Bronchial epithelial cell (primary cell): ENCODE measurements around the gene GDNF. TPM values are rescaled to one million over a fixed set of nuclear protein-coding genes. Genes with fewer than 3 reads are reported as not detected.

Experiments used
- DNase-seq: peaks from one replicate; pipeline ENCODE4 v3.0.0-alpha.2; 2010; ENCODE audit warnings: low read depth
- FAIRE-seq: peaks from 2 replicates; lab custom pipeline; 2011; peaks lifted over from hg19 to GRCh38; lab: Jason Lieb, UNC
- H3K27me3 ChIP-seq: 2 replicates; pipeline ENCODE4 v1.5.1; 2011; ENCODE audit warnings: low read length; ENCODE audit not compliant: control insufficient read depth, insufficient read depth
- H3K36me3 ChIP-seq: 2 replicates; pipeline ENCODE4 v1.5.1; 2011; ENCODE audit warnings: low read length; ENCODE audit not compliant: control insufficient read depth, insufficient read depth
- H3K4me3 ChIP-seq: 2 replicates; pipeline ENCODE4 v1.5.1; 2011; ENCODE audit warnings: mild to moderate bottlenecking, low read depth, low read length, control low read depth
- total RNA-seq: library from RNA; depleted of rRNA; stranded (reverse); fragments of >200 nt; gene quantifications from 2 replicates; pipeline ENCODE4 v1.2.1, GENCODE V29; 2014
- TF ChIP-seq, protein P1 (sequence below): IDR thresholded peaks from 2 replicates; pipeline ENCODE4 v1.5.1; 2011; ENCODE audit warnings: mild to moderate bottlenecking, moderate library complexity, low read length, control low read depth, inconsistent platforms; ENCODE audit not compliant: insufficient read depth, severe bottlenecking

Gene GDNF
- total RNA-seq, 1 donor from 2014 or later: under 0.01 TPM

DNA sequence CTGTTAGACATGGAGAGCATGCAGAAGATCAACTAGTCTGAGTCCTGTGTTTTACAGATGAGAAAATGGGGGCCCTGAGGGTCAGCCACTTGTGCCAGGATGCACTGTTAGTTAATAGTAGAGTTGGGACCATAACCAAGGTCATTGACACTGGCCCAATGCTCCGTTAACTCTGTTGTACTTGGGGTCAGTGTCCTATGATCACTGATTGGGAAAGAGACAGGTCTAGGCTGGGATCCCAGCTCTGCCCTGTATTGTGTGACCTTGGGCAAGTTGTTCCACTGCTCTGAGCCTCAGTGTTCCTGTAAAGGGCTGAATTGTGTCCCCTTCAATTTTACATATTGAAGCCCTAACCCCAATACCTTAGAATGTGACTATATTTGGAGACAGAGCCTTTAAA lies 70.0 kb downstream of the GDNF start:
- DNase-seq: no peak
- FAIRE-seq: no peak
- H3K4me3 ChIP-seq: no peak overlapping the region
- no peaks in the 10 kb centered on the region for H3K27me3 ChIP-seq
- TF ChIP-seq, protein P1, sequence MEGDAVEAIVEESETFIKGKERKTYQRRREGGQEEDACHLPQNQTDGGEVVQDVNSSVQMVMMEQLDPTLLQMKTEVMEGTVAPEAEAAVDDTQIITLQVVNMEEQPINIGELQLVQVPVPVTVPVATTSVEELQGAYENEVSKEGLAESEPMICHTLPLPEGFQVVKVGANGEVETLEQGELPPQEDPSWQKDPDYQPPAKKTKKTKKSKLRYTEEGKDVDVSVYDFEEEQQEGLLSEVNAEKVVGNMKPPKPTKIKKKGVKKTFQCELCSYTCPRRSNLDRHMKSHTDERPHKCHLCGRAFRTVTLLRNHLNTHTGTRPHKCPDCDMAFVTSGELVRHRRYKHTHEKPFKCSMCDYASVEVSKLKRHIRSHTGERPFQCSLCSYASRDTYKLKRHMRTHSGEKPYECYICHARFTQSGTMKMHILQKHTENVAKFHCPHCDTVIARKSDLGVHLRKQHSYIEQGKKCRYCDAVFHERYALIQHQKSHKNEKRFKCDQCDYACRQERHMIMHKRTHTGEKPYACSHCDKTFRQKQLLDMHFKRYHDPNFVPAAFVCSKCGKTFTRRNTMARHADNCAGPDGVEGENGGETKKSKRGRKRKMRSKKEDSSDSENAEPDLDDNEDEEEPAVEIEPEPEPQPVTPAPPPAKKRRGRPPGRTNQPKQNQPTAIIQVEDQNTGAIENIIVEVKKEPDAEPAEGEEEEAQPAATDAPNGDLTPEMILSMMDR: no peak
- H3K36me3 ChIP-seq: no peaks in the 10 kb centered on the region

DNA sequence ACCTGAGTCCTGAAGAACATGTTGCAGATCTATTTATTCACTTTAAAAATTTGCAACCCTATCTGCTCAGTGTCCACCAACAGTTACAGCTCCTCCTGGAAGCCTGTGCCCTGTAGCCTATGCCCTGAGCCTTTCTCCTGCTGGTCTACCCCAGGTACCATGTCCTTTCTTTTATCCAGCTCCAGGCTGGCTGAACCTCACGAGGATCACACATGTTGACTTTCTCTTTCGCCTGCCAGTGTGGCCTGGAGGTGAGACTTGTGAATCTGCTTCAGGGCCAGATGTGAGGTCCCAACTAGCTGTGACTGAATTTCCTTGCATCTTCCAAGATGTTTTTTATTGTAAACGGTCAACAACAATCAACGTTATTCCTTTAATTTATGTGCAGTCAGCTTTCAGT lies 70.7 kb downstream of the GDNF start:
- Histone ChIP-seq H3K27me3 (no peaks in the 10 kb centered on the region), H3K36me3 (no peaks in the 10 kb centered on the region), H3K4me3 (no peak overlapping the region)
- TF ChIP-seq, protein P1: no peak
- FAIRE-seq (no peak), DNase-seq (no peak)

DNA sequence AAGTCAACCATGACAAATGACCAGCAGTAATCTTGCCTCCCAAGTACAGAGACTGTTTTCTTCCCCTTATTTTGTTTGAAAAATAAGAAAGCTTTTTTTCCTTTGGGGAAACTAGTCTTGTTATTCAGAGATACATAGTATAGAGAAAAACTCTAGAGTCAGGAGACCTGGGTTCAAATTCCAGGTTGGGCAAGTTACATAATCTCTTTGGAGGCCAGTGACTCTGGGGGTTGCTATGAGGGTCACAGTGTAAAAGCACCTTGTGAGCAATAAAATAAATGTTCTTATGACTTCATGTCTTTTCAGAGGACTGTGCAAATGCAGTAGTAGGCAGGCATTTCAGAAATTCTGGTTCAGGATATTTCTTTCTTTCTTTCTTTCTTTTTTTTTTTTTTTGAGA lies 71.5 kb downstream of the GDNF start:
- H3K4me3 ChIP-seq: no peak overlapping the region
- FAIRE-seq (no peak), DNase-seq (no peak)
- TF ChIP-seq, protein P1: no peak
- no peaks in the 10 kb centered on the region for H3K27me3 ChIP-seq
- no peaks in the 10 kb centered on the region for H3K36me3 ChIP-seq

DNA sequence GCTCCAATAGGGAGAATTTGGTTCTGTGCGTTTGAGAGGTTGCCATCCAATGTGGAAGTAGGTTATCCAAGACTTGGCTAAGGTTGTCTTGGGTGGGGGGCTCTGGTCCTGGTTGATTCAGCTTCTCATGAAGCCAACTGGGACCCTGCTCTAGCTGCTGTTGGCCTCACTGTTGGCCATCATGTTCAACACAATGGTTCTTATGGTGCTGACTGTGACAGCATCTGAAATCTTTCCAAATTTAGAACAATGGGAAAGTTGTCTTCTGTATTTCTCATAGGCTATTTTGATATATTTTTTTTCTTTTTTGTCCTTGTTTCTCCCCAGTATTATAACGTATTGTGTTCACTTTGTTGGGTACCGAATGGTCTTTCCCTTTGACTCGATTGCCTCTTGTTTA lies 71.9 kb downstream of the GDNF start:
- FAIRE-seq: no peak
- no peak for DNase-seq
- H3K36me3 ChIP-seq: no peaks in the 10 kb centered on the region
- H3K4me3 ChIP-seq: no peak overlapping the region
- TF ChIP-seq, protein P1: no peak
- no peaks in the 10 kb centered on the region for H3K27me3 ChIP-seq

DNA sequence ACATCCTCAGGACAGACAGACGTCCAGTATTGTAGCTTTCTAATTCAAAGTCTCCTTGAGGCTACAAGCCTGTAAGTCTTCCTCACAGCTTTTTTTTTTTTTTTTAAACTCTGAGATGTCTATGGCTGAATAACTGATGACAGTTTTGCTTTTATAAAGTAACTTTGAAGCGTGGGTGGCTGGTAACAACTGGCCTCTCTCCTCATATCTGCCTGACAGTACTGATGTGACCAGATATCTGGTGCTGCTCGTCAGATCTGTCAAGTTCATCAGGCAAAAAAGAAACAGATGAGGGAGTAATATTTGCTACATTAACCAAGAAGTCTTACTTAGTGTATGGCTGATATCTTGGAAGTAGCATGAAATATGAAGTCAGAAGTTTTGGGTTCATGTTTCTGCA lies 72.6 kb downstream of the GDNF start:
- H3K36me3 ChIP-seq: no peaks in the 10 kb centered on the region
- DNase-seq (no peak), FAIRE-seq (no peak)
- H3K4me3 ChIP-seq: no peak overlapping the region
- no peaks in the 10 kb centered on the region for H3K27me3 ChIP-seq
- TF ChIP-seq, protein P1: no peak
